ENCODE results near the gene NUDT5.
"Not testable (repeated sequence)": the region's sequence is repeated elsewhere in the genome, so short reads cannot be mapped to it uniquely, and the experiment has no call there.

Gene NUDT5

DNA sequence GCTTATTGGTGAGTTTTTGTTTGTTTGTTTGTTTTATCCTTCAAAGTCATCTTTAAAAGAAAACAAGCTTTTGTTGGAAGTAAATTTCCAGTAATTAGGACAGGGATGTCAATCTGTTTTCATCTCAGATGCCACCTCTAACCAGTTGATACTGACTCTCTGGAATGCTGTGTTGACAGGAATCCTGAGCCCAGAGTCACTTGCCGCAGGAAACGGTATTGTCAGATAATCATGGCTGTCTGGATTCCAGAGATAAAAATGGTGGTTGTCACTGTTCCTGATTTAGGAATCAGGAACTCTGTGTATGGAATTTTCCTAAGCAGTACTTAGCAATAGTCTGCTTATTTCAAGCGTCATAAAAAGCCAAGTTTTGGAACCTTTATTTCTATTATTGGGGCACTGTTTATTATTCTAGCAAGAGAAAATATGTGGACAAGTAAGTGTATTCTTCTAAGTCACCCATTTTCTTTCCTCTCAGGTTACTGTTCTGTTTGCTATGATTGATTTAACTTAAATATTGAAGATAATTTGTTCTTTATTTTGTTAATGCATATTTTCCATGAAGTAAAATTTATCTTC, 39.5 kb upstream of the NUDT5 start:
- H3K4me2 ChIP-seq (ENCODE audit: low read length) = no peak overlapping the region
- no peaks in the 10 kb centered on the region for H3K9me3 ChIP-seq (ENCODE audit: control insufficient read depth, insufficient read depth, low read length)
- H3K9me2 ChIP-seq (replicated peaks; ENCODE audit: control insufficient read depth, low read length) = no peaks in the 10 kb centered on the region
- H3K27me3 ChIP-seq (ENCODE audit: control insufficient read depth, low read length) = no peaks in the 10 kb centered on the region
- TF ChIP-seq CTCF (IDR thresholded peaks at IDR 0.05; ENCODE audit: low read depth, low read length, poor library complexity, severe bottlenecking) (no peak), EZH2phosphoT487 (IDR thresholded peaks at IDR 0.05; ENCODE audit: borderline replicate concordance, low read length) (no peak)
- H3K4me3 ChIP-seq (ENCODE audit: low read length) = no peak overlapping the region
- no peaks in the 10 kb centered on the region for H4K20me1 ChIP-seq (ENCODE audit: control insufficient read depth, insufficient read depth, low read depth, low read length)
- no peak overlapping the region for H3K27ac ChIP-seq (ENCODE audit: low read depth, low read length)
- peaks cover 2% of the 10 kb centered on the region for H3K79me2 ChIP-seq (ENCODE audit: control insufficient read depth, low read length)
- peaks cover 83% of the 10 kb centered on the region for H3K36me3 ChIP-seq (ENCODE audit: control insufficient read depth, low read length)
- H3K4me1 ChIP-seq (ENCODE audit: control insufficient read depth, low read length) = no peaks in the 10 kb centered on the region
- no peaks in the 10 kb centered on the region for H3F3A ChIP-seq (ENCODE audit: control insufficient read depth, insufficient read depth)

- not testable (repeated sequence) for H3K27me3 ChIP-seq (ENCODE audit: control insufficient read depth, low read length); H3F3A ChIP-seq (ENCODE audit: control insufficient read depth, insufficient read depth); H3K9me3 ChIP-seq (ENCODE audit: control insufficient read depth, insufficient read depth, low read length); H3K4me3 ChIP-seq (ENCODE audit: low read length); H3K9me2 ChIP-seq (replicated peaks; ENCODE audit: control insufficient read depth, low read length); H3K4me2 ChIP-seq (ENCODE audit: low read length); H3K27ac ChIP-seq (ENCODE audit: low read depth, low read length); H3K79me2 ChIP-seq (ENCODE audit: control insufficient read depth, low read length); H3K4me1 ChIP-seq (ENCODE audit: control insufficient read depth, low read length); H4K20me1 ChIP-seq (ENCODE audit: control insufficient read depth, insufficient read depth, low read depth, low read length)
- peaks cover 86% of the 10 kb centered on the region for H3K36me3 ChIP-seq (ENCODE audit: control insufficient read depth, low read length)
Measured at GRCh38 chr10:12234687-12235086, 39.0 kb upstream of the NUDT5 start.

GRCh38 chr10:12228851-12229250, 33.2 kb upstream of the NUDT5 start:
- peaks cover 66% of the 10 kb centered on the region for H3K36me3 ChIP-seq (ENCODE audit: control insufficient read depth, low read length)

DNA sequence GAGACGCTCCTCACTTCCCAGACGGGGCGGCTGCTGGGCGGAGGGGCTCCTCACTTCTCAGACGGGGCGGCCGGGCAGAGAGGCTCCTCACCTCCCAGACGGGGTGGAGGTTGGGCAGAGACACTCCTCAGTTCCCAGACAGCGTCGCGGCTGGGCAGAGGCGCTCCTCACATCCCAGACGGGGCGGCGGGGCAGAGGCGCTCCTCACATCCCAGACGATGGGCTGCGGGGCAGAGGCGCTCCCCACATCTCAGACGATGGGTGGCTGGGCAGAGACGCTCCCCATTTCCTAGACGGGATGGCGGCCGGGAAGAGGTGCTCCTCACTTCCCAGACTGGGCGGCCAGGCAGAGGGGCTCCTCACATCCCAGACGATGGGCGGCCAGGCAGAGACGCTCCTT, 30.7 kb upstream of the NUDT5 start:
- H3K4me3 ChIP-seq (ENCODE audit: low read length); H3K27ac ChIP-seq (ENCODE audit: low read depth, low read length); H3K9me2 ChIP-seq (replicated peaks; ENCODE audit: control insufficient read depth, low read length); H3K4me1 ChIP-seq (ENCODE audit: control insufficient read depth, low read length); H3K27me3 ChIP-seq (ENCODE audit: control insufficient read depth, low read length); H3K9me3 ChIP-seq (ENCODE audit: control insufficient read depth, insufficient read depth, low read length); H3K4me2 ChIP-seq (ENCODE audit: low read length); H3F3A ChIP-seq (ENCODE audit: control insufficient read depth, insufficient read depth); H4K20me1 ChIP-seq (ENCODE audit: control insufficient read depth, insufficient read depth, low read depth, low read length): not testable (repeated sequence)
- Histone ChIP-seq H3K79me2 (ENCODE audit: control insufficient read depth, low read length) (peaks cover 30% of the 10 kb centered on the region), H3K36me3 (ENCODE audit: control insufficient read depth, low read length) (peaks cover 62% of the 10 kb centered on the region)

More at GRCh38 chr10:12228851-12229250, 33.2 kb upstream of the NUDT5 start:
- no peaks in the 10 kb centered on the region for H3K27me3 ChIP-seq (ENCODE audit: control insufficient read depth, low read length)
- no peaks in the 10 kb centered on the region for H3F3A ChIP-seq (ENCODE audit: control insufficient read depth, insufficient read depth)
- no peaks in the 10 kb centered on the region for H3K9me2 ChIP-seq (replicated peaks; ENCODE audit: control insufficient read depth, low read length)
- H3K4me1 ChIP-seq (ENCODE audit: control insufficient read depth, low read length) = no peaks in the 10 kb centered on the region
- H3K27ac ChIP-seq (ENCODE audit: low read depth, low read length) = no peak overlapping the region
- no peaks in the 10 kb centered on the region for H3K9me3 ChIP-seq (ENCODE audit: control insufficient read depth, insufficient read depth, low read length)
- no peak overlapping the region for H3K4me2 ChIP-seq (ENCODE audit: low read length)
- no peak overlapping the region for H3K4me3 ChIP-seq (ENCODE audit: low read length)
- TF ChIP-seq EZH2phosphoT487 (IDR thresholded peaks at IDR 0.05; ENCODE audit: borderline replicate concordance, low read length) (no peak), CTCF (IDR thresholded peaks at IDR 0.05; ENCODE audit: low read depth, low read length, poor library complexity, severe bottlenecking) (no peak)
- no peaks in the 10 kb centered on the region for H4K20me1 ChIP-seq (ENCODE audit: control insufficient read depth, insufficient read depth, low read depth, low read length)
- H3K79me2 ChIP-seq (ENCODE audit: control insufficient read depth, low read length) = peaks cover 12% of the 10 kb centered on the region
